ENCODE data around the gene CREB5. TPM values are rescaled to one million over a fixed set of nuclear protein-coding genes. Genes with fewer than 3 reads are reported as not detected.

CREB5 gene
- total RNA-seq, 1 experiment from 2014 or later: 40.5 TPM

GRCh38 chr7:28533731-28534531 is 121.6 kb downstream of the CREB5 start:
- H3K9me3 Mint-ChIP-seq (ENCODE audit: unreplicated experiment): no peaks in the 10 kb centered on the region
- no peak overlapping the region for H3K4me3 Mint-ChIP-seq (ENCODE audit: unreplicated experiment)
- ChIA-PET CTCF (no interaction called here), POLR2A (interaction anchor here (0.6 to 1.4 kb wide), 3 partner anchors 10 to 65 kb away, joined by 3 to 4 read pairs (median 3); no protein-coding TSS in a partner anchor)
- TF ChIP-seq, protein P1, sequence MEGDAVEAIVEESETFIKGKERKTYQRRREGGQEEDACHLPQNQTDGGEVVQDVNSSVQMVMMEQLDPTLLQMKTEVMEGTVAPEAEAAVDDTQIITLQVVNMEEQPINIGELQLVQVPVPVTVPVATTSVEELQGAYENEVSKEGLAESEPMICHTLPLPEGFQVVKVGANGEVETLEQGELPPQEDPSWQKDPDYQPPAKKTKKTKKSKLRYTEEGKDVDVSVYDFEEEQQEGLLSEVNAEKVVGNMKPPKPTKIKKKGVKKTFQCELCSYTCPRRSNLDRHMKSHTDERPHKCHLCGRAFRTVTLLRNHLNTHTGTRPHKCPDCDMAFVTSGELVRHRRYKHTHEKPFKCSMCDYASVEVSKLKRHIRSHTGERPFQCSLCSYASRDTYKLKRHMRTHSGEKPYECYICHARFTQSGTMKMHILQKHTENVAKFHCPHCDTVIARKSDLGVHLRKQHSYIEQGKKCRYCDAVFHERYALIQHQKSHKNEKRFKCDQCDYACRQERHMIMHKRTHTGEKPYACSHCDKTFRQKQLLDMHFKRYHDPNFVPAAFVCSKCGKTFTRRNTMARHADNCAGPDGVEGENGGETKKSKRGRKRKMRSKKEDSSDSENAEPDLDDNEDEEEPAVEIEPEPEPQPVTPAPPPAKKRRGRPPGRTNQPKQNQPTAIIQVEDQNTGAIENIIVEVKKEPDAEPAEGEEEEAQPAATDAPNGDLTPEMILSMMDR (IDR thresholded peaks at IDR 0.05; ENCODE audit: unreplicated experiment): no peak
- H3K27ac Mint-ChIP-seq (ENCODE audit: low read depth, unreplicated experiment): no peak overlapping the region
- no peaks in the 10 kb centered on the region for H3K36me3 Mint-ChIP-seq (ENCODE audit: insufficient read depth, unreplicated experiment)
- intact Hi-C loops (cut with micrococcal nuclease): loop anchor here (10.0 kb wide), 1 partner anchor 81 kb away; no protein-coding TSS in a partner anchor
- BruUV-seq (replicated peaks): no TSS peak
- H3K4me1 Mint-ChIP-seq (ENCODE audit: insufficient read depth, unreplicated experiment): peaks cover 12% of the 10 kb centered on the region
- DNase-seq (ENCODE audit: unreplicated experiment): no peak
- no peaks in the 10 kb centered on the region for H3K27me3 Mint-ChIP-seq (ENCODE audit: insufficient read depth, unreplicated experiment)

DNA sequence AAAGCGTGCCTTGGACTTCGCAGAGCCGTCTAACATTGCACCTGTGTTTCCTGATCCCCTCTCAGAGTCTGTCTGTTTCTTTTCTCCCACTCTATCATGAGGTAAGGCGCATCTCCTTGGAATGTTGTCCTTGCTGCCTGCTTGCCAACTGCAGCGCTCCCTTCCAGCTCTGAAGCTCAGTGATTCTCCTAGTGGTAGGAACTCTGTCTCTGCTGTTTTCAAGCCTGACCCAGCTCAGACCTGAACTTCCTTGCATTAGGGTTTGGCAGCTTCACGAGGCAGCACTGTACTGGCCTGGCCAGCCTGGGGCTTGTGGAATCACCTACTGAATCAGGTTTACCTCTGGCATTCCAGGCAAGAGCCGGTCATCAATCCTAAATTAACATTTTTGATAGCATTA is 123.9 kb downstream of the CREB5 start:
- intact Hi-C loops (cut with micrococcal nuclease): loop anchor here (1.0 to 10.0 kb wide), 2 partner anchors 79 to 147 kb away; no protein-coding TSS in a partner anchor
- POLR2A ChIA-PET: no interaction called here
- H3K4me1 Mint-ChIP-seq (ENCODE audit: insufficient read depth, unreplicated experiment): peaks cover 12% of the 10 kb centered on the region
- peak; percentile 51 for DNase-seq (ENCODE audit: unreplicated experiment)
- no peak overlapping the region for H3K27ac Mint-ChIP-seq (ENCODE audit: low read depth, unreplicated experiment)
- no TSS peak for BruUV-seq (replicated peaks)
- H3K36me3 Mint-ChIP-seq (ENCODE audit: insufficient read depth, unreplicated experiment): no peaks in the 10 kb centered on the region
- no peak overlapping the region for H3K4me3 Mint-ChIP-seq (ENCODE audit: unreplicated experiment)
- TF ChIP-seq, protein P1 (IDR thresholded peaks at IDR 0.05; ENCODE audit: unreplicated experiment): peak; percentile 38
- no peaks in the 10 kb centered on the region for H3K9me3 Mint-ChIP-seq (ENCODE audit: unreplicated experiment)
- no peaks in the 10 kb centered on the region for H3K27me3 Mint-ChIP-seq (ENCODE audit: insufficient read depth, unreplicated experiment)
- CTCF ChIA-PET: interaction anchor here (0.5 to 1.3 kb wide), 8 partner anchors 9 to 439 kb away, joined by 3 to 7 read pairs (median 3); no protein-coding TSS in a partner anchor

GRCh38 chr7:28539289-28539981 is 127.1 kb downstream of the CREB5 start:
- no peak overlapping the region for H3K27ac Mint-ChIP-seq (ENCODE audit: low read depth, unreplicated experiment)
- peaks cover 16% of the 10 kb centered on the region for H3K27me3 Mint-ChIP-seq (ENCODE audit: insufficient read depth, unreplicated experiment)
- H3K4me1 Mint-ChIP-seq (ENCODE audit: insufficient read depth, unreplicated experiment): peaks cover 6% of the 10 kb centered on the region
- H3K4me3 Mint-ChIP-seq (ENCODE audit: unreplicated experiment): no peak overlapping the region
- H3K9me3 Mint-ChIP-seq (ENCODE audit: unreplicated experiment): no peaks in the 10 kb centered on the region
- no TSS peak for BruUV-seq (replicated peaks)
- no peaks in the 10 kb centered on the region for H3K36me3 Mint-ChIP-seq (ENCODE audit: insufficient read depth, unreplicated experiment)
- ChIA-PET CTCF (interaction anchor here (0.6 to 1.0 kb wide), 2 partner anchors 20 to 64 kb away, joined by 3 to 4 read pairs; no protein-coding TSS in a partner anchor), POLR2A (interaction anchor here (1.2 kb wide), 1 partner anchor 149 kb away, joined by 3 read pairs; no protein-coding TSS in a partner anchor)
- TF ChIP-seq, protein P1 (IDR thresholded peaks at IDR 0.05; ENCODE audit: unreplicated experiment): no peak
- no peak for DNase-seq (ENCODE audit: unreplicated experiment)
- intact Hi-C loops (cut with micrococcal nuclease): loop anchor here (10.0 kb wide), 1 partner anchor 75 kb away; no protein-coding TSS in a partner anchor

GRCh38 chr7:28542410-28542809 is 130.1 kb downstream of the CREB5 start:
- ChIA-PET POLR2A (no interaction called here), CTCF (no interaction called here)
- TF ChIP-seq, protein P1 (IDR thresholded peaks at IDR 0.05; ENCODE audit: unreplicated experiment): no peak
- no peaks in the 10 kb centered on the region for H3K36me3 Mint-ChIP-seq (ENCODE audit: insufficient read depth, unreplicated experiment)
- H3K9me3 Mint-ChIP-seq (ENCODE audit: unreplicated experiment): no peaks in the 10 kb centered on the region
- H3K27me3 Mint-ChIP-seq (ENCODE audit: insufficient read depth, unreplicated experiment): peaks cover 36% of the 10 kb centered on the region
- BruUV-seq (replicated peaks): no TSS peak
- no peak for DNase-seq (ENCODE audit: unreplicated experiment)
- no peak overlapping the region for H3K4me3 Mint-ChIP-seq (ENCODE audit: unreplicated experiment)
- intact Hi-C loops (cut with micrococcal nuclease): no loop called here
- no peak overlapping the region for H3K27ac Mint-ChIP-seq (ENCODE audit: low read depth, unreplicated experiment)
- H3K4me1 Mint-ChIP-seq (ENCODE audit: insufficient read depth, unreplicated experiment): no peaks in the 10 kb centered on the region
